Left renal cortex interstitium (tissue), 4 donors: ENCODE data around the gene RND2. TPM values are rescaled to one million over a fixed set of nuclear protein-coding genes. Genes with fewer than 3 reads are reported as not detected.

Experiments used
- DNase-seq, 4 donors: peaks; one replicate each; pipeline ENCODE4 v3.0.0-alpha.2; 2013; ENCODE audit warnings: low read depth in 4 of 4, low spot score in 2 of 4, missing footprints in 1 of 4
- polyA plus RNA-seq, 4 donors: library from polyadenylated mRNA; unstranded; fragments of 120-200 nt; gene quantifications; one replicate each; pipeline ENCODE4 v1.2.1, GENCODE V29; 2013; ENCODE audit not compliant: insufficient read length in 4 of 4

RND2 gene
- polyA plus RNA-seq, 4 donors: 2.7 to 3.8 (median 3.5) TPM

DNA sequence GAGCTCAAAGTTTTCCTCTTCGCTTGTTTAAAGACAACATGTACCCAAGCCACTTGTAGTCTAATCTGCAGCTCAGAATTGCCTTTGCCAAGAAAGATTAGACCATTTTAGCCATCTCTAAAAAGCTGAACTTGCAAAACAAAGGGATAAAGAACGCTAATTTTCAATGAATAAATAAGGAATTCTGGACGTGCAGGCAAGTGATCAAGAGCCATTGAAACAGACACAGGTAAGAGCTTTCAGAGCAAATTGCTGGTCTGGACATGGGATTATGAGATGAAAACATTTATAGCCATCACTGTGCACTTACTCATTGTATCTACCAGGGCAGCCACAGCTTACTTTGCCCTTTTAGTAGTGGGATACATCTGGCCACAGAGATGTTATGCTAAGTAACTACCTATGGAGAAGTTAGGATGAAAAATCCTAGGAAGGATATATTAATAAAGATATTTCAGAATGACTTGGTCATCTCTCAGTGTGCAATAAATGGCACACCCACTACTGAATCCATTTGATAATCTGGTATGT is 44.4 kb downstream of the RND2 start:
- DNase-seq: no peak

DNA sequence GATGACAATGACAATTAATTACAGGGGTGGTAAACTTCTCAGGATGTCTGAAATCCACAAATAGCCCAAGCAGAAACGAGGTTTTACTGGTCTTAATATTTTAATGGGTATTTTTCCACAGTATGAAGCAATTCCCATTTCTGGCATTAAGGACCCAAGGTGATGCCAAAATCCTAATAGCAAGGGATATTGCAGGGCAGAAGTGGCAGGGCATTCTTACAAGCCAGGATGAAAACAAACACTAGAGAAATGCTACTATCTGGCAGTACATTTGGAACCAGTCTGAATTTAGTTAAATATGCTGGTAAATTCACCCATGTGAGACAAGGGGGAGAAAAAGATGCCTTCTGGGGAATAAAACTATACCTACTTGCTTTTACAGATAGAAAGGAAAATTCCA is 45.2 kb downstream of the RND2 start:
- no peak for DNase-seq

DNA sequence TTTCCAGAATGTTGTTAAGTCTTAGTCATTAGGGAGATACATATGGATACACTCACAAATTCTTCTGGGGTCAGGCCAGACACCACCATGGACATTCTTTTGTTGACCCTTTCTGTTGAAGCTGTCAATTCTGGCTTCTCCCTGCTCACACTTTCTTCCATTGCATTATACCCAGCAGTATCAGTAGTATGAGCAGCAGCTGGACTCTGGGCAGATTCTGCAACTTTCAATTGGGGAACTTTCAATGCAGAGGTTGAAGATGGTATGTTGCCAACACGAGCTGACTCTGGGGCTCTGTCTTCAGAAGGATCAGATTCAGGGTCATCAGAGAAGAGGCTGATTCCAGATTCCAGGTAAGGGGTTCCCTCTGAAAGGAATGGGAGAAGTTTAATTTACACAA is 45.8 kb downstream of the RND2 start:
- DNase-seq: no peak

DNA sequence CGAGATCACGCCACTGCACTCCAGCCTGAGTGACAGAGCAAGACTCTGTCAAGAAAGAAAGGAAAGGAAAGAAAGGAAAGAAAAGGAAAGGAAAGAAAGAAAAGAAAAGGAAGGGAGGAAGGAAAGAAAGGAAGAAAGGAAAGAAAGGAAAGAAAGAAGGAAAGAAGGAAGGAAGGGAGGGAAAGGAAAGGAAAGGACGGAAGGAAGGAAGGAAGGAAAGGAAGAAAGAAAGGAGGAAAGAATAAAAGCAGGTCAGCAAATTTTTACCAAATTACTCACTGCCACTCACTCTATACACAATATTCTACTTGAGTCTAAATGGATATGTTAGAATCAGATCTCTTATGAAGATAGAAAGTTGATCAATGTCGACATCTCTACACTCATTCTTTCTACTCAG is 49.8 kb downstream of the RND2 start:
- DNase-seq: no peak

DNA sequence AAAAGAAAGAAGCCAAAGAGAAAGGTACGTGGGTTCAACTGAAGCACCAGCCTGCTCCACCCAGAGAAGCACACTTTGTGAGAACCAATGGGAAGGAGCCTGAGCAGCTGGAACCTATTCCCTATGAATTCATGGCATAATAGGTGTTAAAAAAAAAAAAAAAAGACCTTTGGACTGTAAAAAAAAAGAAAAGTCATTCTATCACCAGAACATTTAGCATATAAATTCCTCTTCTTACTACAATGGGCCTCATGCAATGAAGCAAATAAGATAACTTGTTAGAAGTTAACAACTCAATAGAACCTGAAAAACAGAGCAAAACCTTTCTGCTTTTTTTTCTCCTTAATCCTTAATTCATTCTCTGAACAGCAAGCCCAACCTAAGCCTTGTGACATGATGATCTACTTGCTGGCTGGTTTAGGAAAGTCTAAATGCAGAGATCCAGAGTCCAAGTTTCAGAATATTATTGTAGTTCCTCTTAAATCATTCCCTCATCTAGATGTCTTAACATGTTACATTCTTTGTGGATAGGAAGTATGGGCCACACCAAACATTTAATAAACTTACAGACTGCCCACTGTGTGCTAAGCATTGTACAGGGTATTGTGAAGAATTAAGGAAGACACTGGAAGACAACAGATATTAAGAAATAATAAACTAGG is 54.7 kb downstream of the RND2 start:
- DNase-seq: no peak

Other genes starting within 250 kb of the RND2 start
- 10 to 100 TPM; 11.2 to 17.9 (median 12.7) TPM for gene WNK4, start 244.6 kb upstream of the RND2 start, polyA plus RNA-seq
- 100 to 1,000 TPM; 142 to 179 (median 160) TPM for gene COA3, start 226.5 kb upstream of the RND2 start, polyA plus RNA-seq
- gene CNTD1, start 226.4 kb upstream of the RND2 start, polyA plus RNA-seq: 1 to 10 TPM in 3 of 4 donors, under 1 TPM in 1; 0.86 to 3.8 (median 2.1) TPM
- gene BECN1, start 200.9 kb upstream of the RND2 start, polyA plus RNA-seq: 10 to 100 TPM; 68.8 to 86.1 (median 77.4) TPM
- 100 to 1,000 TPM in 2 of 4 donors, 10 to 100 TPM in 2; 92.6 to 111 (median 99.4) TPM for gene PSME3, start 191.8 kb upstream of the RND2 start, polyA plus RNA-seq
- gene AOC2, start 180.7 kb upstream of the RND2 start, polyA plus RNA-seq: 1 to 10 TPM in 2 of 4 donors, under 1 TPM in 2; 0.62 to 1.8 (median 1.4) TPM
- 1 to 10 TPM; 5.0 to 6.9 (median 5.5) TPM for gene AOC3, start 174.0 kb upstream of the RND2 start, polyA plus RNA-seq
- gene G6PC1, start 124.4 kb upstream of the RND2 start, polyA plus RNA-seq: 1 to 10 TPM; 2.7 to 8.4 (median 5.7) TPM
- gene AARSD1, start 60.8 kb upstream of the RND2 start, polyA plus RNA-seq: 10 to 100 TPM; 52.7 to 86.5 (median 65.3) TPM
- gene PTGES3L, start 45.2 kb upstream of the RND2 start, polyA plus RNA-seq: 1 to 10 TPM in 3 of 4 donors, under 1 TPM in 1; 0.87 to 3.3 (median 2.5) TPM
- 10 to 100 TPM; 15.3 to 18.6 (median 16.7) TPM for gene RUNDC1, start 44.7 kb upstream of the RND2 start, polyA plus RNA-seq
- 1,000 to 10,000 TPM; 1,262 to 1,711 (median 1,450) TPM for gene RPL27, start 26.8 kb upstream of the RND2 start, polyA plus RNA-seq
- gene IFI35, start 18.4 kb upstream of the RND2 start, polyA plus RNA-seq: 10 to 100 TPM in 3 of 4 donors, 1 to 10 TPM in 1; 9.9 to 12.5 (median 11.3) TPM
- gene VAT1, start 2.8 kb upstream of the RND2 start, polyA plus RNA-seq: 100 to 1,000 TPM; 115 to 133 (median 123) TPM
- gene BRCA1, start 100.1 kb downstream of the RND2 start, polyA plus RNA-seq: 10 to 100 TPM; 15.0 to 18.5 (median 17.3) TPM
- 100 to 1,000 TPM; 106 to 132 (median 114) TPM for gene NBR1, start 146.0 kb downstream of the RND2 start, polyA plus RNA-seq
- gene TMEM106A, start 186.6 kb downstream of the RND2 start, polyA plus RNA-seq: 10 to 100 TPM; 10.3 to 26.2 (median 19.2) TPM
- gene CCDC200, start 203.4 kb downstream of the RND2 start, polyA plus RNA-seq: 10 to 100 TPM in 2 of 4 donors, 1 to 10 TPM in 2; 6.4 to 35.6 (median 14.7) TPM
- 1 to 10 TPM in 2 of 4 donors, under 1 TPM in 1, not detected in 1; 0.96 to 2.3 (median 1.0) TPM for gene RNU2-1, start 208.7 kb downstream of the RND2 start, polyA plus RNA-seq